PC-3 (cell line): ENCODE measurements around the gene GALNT14.

Experiments
- EZH2phosphoT487 ChIP-seq: fragments of 300-600 bp; sonication (generic); IDR thresholded peaks from 2 replicates; pipeline ENCODE4 v1.6.1; 2018; ENCODE audit warnings: mild to moderate bottlenecking, antibody characterized with exemption, low read length, borderline replicate concordance
- TF ChIP-seq, protein P1 (sequence below): fragments of 300-600 bp; sonication (generic); conservative IDR thresholded peaks from 2 replicates; pipeline ENCODE4 v1.5.1; 2017; ENCODE audit warnings: antibody characterized with exemption, low read depth, mild to moderate bottlenecking, low read length

DNA sequence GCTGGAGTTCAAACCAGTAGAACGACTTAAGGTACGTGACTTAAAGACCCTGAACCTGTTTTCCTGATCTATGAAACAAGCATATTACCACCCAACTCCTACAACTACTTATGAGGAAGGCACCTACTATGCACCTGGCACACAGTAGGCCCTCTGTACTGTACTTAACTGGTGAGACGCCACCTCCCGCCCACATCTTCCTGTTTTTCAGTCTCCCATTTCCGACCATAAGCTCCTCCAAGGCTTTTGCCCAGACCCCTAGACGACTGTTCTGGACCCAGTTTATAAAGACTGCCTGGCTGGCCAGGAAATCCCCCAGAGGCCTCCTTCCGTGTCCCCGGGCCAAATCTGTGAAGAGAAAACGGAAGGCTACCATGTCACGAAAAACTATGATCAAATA lies 1.5 kb downstream of the GALNT14 start:
- TF ChIP-seq, protein P1, sequence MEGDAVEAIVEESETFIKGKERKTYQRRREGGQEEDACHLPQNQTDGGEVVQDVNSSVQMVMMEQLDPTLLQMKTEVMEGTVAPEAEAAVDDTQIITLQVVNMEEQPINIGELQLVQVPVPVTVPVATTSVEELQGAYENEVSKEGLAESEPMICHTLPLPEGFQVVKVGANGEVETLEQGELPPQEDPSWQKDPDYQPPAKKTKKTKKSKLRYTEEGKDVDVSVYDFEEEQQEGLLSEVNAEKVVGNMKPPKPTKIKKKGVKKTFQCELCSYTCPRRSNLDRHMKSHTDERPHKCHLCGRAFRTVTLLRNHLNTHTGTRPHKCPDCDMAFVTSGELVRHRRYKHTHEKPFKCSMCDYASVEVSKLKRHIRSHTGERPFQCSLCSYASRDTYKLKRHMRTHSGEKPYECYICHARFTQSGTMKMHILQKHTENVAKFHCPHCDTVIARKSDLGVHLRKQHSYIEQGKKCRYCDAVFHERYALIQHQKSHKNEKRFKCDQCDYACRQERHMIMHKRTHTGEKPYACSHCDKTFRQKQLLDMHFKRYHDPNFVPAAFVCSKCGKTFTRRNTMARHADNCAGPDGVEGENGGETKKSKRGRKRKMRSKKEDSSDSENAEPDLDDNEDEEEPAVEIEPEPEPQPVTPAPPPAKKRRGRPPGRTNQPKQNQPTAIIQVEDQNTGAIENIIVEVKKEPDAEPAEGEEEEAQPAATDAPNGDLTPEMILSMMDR: no peak
- no peak for TF ChIP-seq EZH2phosphoT487
